MM.1S (cell line): ENCODE results near the gene KDM4E.
"Not testable (repeated sequence)": the region's sequence is repeated elsewhere in the genome, so short reads cannot be mapped to it uniquely, and the experiment has no call there.

Experiments
- DNase-seq: peaks from one replicate; pipeline ENCODE4 v3.0.0-alpha.2; 2015
- H2AFZ ChIP-seq: fragments of 300-600 bp; sonication (generic); 2 replicates; pipeline ENCODE4 v1.6.0; 2016; ENCODE audit warnings: antibody characterized with exemption, low read length
- H3F3A ChIP-seq: fragments of 300-600 bp; sonication (generic); 2 replicates; pipeline ENCODE4 v1.6.1; 2016; ENCODE audit warnings: mild to moderate bottlenecking, antibody characterized with exemption, low read length, moderate library complexity, mixed read lengths; ENCODE audit not compliant: insufficient read depth
- H3K27ac ChIP-seq: fragments of 300-600 bp; sonication (generic); 2 replicates; pipeline ENCODE4 v1.5.1; 2016; ENCODE audit warnings: mild to moderate bottlenecking, low read length
- H3K27me3 ChIP-seq: fragments of 300-600 bp; sonication (generic); replicated peaks from 2 replicates; pipeline ENCODE4 v1.6.0; 2016; ENCODE audit warnings: low read length; ENCODE audit not compliant: insufficient read depth
- H3K36me3 ChIP-seq: fragments of 300-600 bp; sonication (generic); replicated peaks from 2 replicates; pipeline ENCODE4 v1.6.1; 2016; ENCODE audit warnings: mild to moderate bottlenecking, low read length, mixed read lengths; ENCODE audit not compliant: insufficient read depth
- H3K4me1 ChIP-seq: fragments of 300-600 bp; sonication (generic); 2 replicates; pipeline ENCODE4 v1.6.1; 2016; ENCODE audit warnings: low read length, mixed read lengths
- H3K4me2 ChIP-seq: fragments of 300-600 bp; sonication (generic); 2 replicates; pipeline ENCODE4 v1.6.0; 2016; ENCODE audit warnings: low read depth, low read length
- H3K4me3 ChIP-seq: fragments of 300-600 bp; sonication (generic); 2 replicates; pipeline ENCODE4 v1.5.1; 2016; ENCODE audit warnings: low read length, mixed read lengths
- H3K79me2 ChIP-seq: fragments of 300-600 bp; sonication (generic); 2 replicates; pipeline ENCODE4 v1.6.1; 2016; ENCODE audit warnings: mixed run types, low read length, mixed read lengths
- H3K9ac ChIP-seq: fragments of 300-600 bp; sonication (generic); 2 replicates; pipeline ENCODE4 v1.6.1; 2016; ENCODE audit warnings: low read length, mixed read lengths
- H3K9me2 ChIP-seq: fragments of 300-600 bp; sonication (generic); replicated peaks from 2 replicates; pipeline ENCODE4 v1.6.1; 2016; ENCODE audit warnings: mild to moderate bottlenecking, low read length, mixed read lengths; ENCODE audit not compliant: insufficient read depth
- H3K9me3 ChIP-seq: fragments of 300-600 bp; sonication (generic); replicated peaks from 2 replicates; pipeline ENCODE4 v1.6.1; 2016; ENCODE audit warnings: mild to moderate bottlenecking, low read length, mixed read lengths; ENCODE audit not compliant: insufficient read depth
- H4K20me1 ChIP-seq: fragments of 300-600 bp; sonication (generic); 2 replicates; pipeline ENCODE4 v1.6.1; 2016; ENCODE audit warnings: mild to moderate bottlenecking, low read length, moderate library complexity, mixed read lengths; ENCODE audit not compliant: insufficient read depth
- CTCF ChIP-seq: fragments of 300-600 bp; sonication (generic); IDR thresholded peaks from 2 replicates; pipeline ENCODE4 v1.5.1; 2016; ENCODE audit warnings: antibody characterized with exemption, low read length, mixed read lengths
- EZH2 ChIP-seq: fragments of 300-600 bp; sonication (generic); optimal IDR thresholded peaks from 2 replicates; pipeline ENCODE3; 2017; ENCODE audit warnings: low read depth, mild to moderate bottlenecking, antibody characterized with exemption, low read length, mixed read lengths
- EZH2phosphoT487 ChIP-seq: fragments of 300-600 bp; sonication (generic); IDR thresholded peaks from 2 replicates; pipeline ENCODE4 v1.6.1; 2018; ENCODE audit warnings: antibody characterized with exemption, low read length

Gene KDM4E

GRCh38 chr11:95011376-95011775, 13.7 kb upstream of the KDM4E start:
- no peak for DNase-seq
- no peak overlapping the region for H3K9ac ChIP-seq
- H3F3A ChIP-seq, result no peaks in the 10 kb centered on the region
- H3K4me2 ChIP-seq, result no peak overlapping the region
- no peaks in the 10 kb centered on the region for H3K79me2 ChIP-seq
- H3K9me3 ChIP-seq, result no peaks in the 10 kb centered on the region
- no peaks in the 10 kb centered on the region for H3K4me1 ChIP-seq
- H2AFZ ChIP-seq, result no peak overlapping the region
- no peaks in the 10 kb centered on the region for H3K36me3 ChIP-seq
- no peak overlapping the region for H3K4me3 ChIP-seq
- no peaks in the 10 kb centered on the region for H3K27me3 ChIP-seq
- no peaks in the 10 kb centered on the region for H4K20me1 ChIP-seq
- no peak overlapping the region for H3K27ac ChIP-seq
- H3K9me2 ChIP-seq, result no peaks in the 10 kb centered on the region
- TF ChIP-seq CTCF (no peak), EZH2 (no peak), EZH2phosphoT487 (no peak)

- DNase-seq, result no peak
- no peak for TF ChIP-seq EZH2phosphoT487
- TF ChIP-seq CTCF, result no peak
- no peak for TF ChIP-seq EZH2
- Histone ChIP-seq H3K4me1 (no peaks in the 10 kb centered on the region), H3K9me2 (no peaks in the 10 kb centered on the region), H3K9ac (no peak overlapping the region), H3K79me2 (no peaks in the 10 kb centered on the region), H2AFZ (no peak overlapping the region), H3F3A (no peaks in the 10 kb centered on the region), H3K27me3 (no peaks in the 10 kb centered on the region), H3K27ac (no peak overlapping the region), H3K4me2 (no peak overlapping the region), H4K20me1 (no peaks in the 10 kb centered on the region), H3K9me3 (no peaks in the 10 kb centered on the region), H3K4me3 (no peak overlapping the region), H3K36me3 (no peaks in the 10 kb centered on the region)
These were observed 10.8 kb upstream of the KDM4E start for GRCh38 chr11:95014184-95014821.

- TF ChIP-seq EZH2phosphoT487, result no peak
- no peak for TF ChIP-seq EZH2
- TF ChIP-seq CTCF, result no peak
- Histone ChIP-seq H3K27me3 (no peaks in the 10 kb centered on the region), H3K4me2 (no peak overlapping the region), H4K20me1 (no peaks in the 10 kb centered on the region), H3K9me3 (no peaks in the 10 kb centered on the region), H2AFZ (no peak overlapping the region), H3K79me2 (no peaks in the 10 kb centered on the region), H3K9me2 (no peaks in the 10 kb centered on the region), H3K9ac (no peak overlapping the region), H3K4me3 (no peak overlapping the region), H3K4me1 (no peaks in the 10 kb centered on the region), H3K36me3 (no peaks in the 10 kb centered on the region), H3K27ac (no peak overlapping the region), H3F3A (no peaks in the 10 kb centered on the region)
- no peak for DNase-seq
These were observed 8.9 kb upstream of the KDM4E start for GRCh38 chr11:95016139-95016538.

- H3K4me2 ChIP-seq, DNase-seq, H2AFZ ChIP-seq, H3K27me3 ChIP-seq, H3K36me3 ChIP-seq, H3K4me1 ChIP-seq, H3K79me2 ChIP-seq, H3F3A ChIP-seq, H3K27ac ChIP-seq, H4K20me1 ChIP-seq, H3K9ac ChIP-seq, H3K4me3 ChIP-seq, H3K9me2 ChIP-seq, H3K9me3 ChIP-seq: not testable (repeated sequence)
These were observed 3.6 kb upstream of the KDM4E start for GRCh38 chr11:95021468-95021867.

- not testable (repeated sequence) for H3K79me2 ChIP-seq, H3K9me2 ChIP-seq, H3K9me3 ChIP-seq, H4K20me1 ChIP-seq, H3K27ac ChIP-seq, H3K36me3 ChIP-seq, H3K27me3 ChIP-seq, H3K4me1 ChIP-seq, H2AFZ ChIP-seq, H3K4me2 ChIP-seq, H3K4me3 ChIP-seq, H3F3A ChIP-seq, H3K9ac ChIP-seq, DNase-seq
These were observed 536 bp downstream of the KDM4E start for GRCh38 chr11:95025594-95025993.
